SHP77 treated with DMSO at 0.1 percent for 48 hours (cell line): ENCODE measurements around the gene ADCK2.
"Not testable (repeated sequence)": the region's sequence is repeated elsewhere in the genome, so short reads cannot be mapped to it uniquely, and the experiment has no call there.

Experiments used
- DNase-seq: peaks from one replicate; lab custom pipeline; 2025; lab: John Stamatoyannopoulos, UW

Gene ADCK2

GRCh38 chr7:140691376-140692045, 18.8 kb downstream of the ADCK2 start:
- DNase-seq: no peak

DNA sequence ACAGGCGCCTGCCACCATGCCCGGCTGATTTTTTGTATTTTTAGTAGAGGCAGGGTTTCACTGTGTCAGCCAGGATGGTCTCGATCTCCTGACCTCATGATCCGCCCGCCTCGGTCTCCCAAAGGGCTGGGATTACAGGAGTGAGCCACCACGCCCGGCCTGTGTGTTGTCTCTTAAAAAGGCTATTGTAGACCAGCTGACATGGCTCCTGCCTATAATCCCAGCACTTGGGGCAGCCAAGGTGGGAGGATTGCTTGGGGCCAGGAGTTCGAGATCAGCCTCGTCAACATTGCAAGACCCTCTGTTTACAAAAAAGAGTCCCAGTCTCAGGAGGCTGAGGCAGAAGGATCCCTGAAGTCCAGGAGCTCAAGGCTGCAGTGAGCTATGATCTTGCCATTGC, 21.1 kb downstream of the ADCK2 start:
- not testable (repeated sequence) for DNase-seq

DNA sequence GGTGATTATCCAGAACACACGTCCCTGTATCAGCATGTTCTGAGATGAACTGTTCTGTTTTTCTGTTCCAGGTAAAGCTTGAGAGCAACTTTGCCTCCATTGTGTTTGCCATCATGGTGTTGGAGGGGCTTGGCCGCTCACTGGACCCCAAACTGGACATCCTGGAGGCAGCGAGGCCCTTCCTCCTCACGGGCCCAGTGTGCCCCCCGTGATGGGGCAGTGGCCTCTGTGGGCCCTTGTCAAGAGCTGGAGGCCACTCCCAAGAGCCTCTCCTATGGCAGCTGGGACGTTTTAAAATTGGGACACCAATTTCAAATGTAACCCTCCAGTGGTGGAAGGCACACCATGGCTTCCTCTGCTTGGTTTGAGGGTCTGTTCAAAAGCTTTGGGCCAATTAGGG, 21.8 kb downstream of the ADCK2 start:
- DNase-seq: no peak

- no peak for DNase-seq
Observed at GRCh38 chr7:140695381-140695780, 22.6 kb downstream of the ADCK2 start.

DNA sequence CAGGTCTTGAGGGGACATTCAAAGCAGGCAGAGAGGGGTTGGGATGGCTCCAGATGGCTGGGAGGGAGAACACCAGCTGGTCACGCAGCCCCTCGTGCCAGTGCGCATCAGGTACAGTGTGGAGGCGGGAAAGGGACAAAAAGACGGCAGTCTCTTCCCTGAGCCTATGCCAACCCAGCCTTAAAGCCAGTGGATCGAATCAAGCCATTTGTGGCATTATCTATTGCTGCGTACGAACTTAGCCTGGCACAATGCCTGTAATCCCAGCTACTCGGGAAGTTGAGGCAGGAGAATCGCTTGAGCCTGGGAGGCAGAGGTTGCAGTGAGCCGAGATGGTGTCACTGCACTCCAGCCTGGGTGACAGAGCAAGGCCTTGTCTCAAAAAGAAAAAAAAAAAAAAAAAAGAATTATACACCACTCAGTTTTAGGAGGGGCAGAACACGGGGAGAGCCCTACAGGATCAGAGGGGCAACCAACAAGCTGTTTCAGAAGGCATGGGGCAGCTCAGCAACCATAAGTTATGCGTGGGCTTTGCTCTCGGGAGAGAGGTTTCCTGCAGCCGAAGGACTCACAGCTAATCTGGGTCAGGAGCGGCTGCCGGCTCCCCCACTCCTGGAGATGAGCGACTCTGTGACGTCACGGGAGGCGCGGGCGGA, 23.4 kb downstream of the ADCK2 start:
- peak; percentile 57 for DNase-seq

- DNase-seq: peak; percentile 57
Observed at GRCh38 chr7:140696680-140697446, 24.1 kb downstream of the ADCK2 start, which contains the start of gene NDUFB2. Gene NDUFB2, plus strand, starts transcription at chr7:140696708. Its CDS starts 37 bp downstream, at chr7:140696745.

GRCh38 chr7:140697447-140698143, 24.9 kb downstream of the ADCK2 start:
- DNase-seq: no peak

DNA sequence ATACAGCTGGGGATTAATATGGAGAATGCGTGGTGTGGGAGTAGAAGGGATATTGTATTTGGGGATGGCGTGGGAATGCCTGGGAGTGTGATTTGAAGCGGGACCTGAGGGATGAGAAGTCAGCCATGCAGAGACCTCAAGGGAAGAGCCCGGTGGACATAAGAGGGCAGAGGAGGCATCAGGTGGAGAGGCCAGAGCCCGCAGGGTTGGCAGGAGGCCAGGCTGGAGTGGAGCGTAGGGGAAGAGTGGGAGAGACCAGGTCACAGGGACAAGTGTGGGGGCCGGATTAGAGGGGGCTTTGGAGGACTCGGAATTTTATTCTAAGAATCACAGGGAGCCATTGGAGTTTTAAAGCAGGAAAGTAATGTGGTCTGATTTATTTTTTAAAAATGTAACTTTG, 25.7 kb downstream of the ADCK2 start:
- no peak for DNase-seq

- DNase-seq: no peak
Observed at GRCh38 chr7:140702774-140703173, 30.0 kb downstream of the ADCK2 start.

- DNase-seq: no peak
Observed at GRCh38 chr7:140704205-140704604, 31.5 kb downstream of the ADCK2 start.

DNA sequence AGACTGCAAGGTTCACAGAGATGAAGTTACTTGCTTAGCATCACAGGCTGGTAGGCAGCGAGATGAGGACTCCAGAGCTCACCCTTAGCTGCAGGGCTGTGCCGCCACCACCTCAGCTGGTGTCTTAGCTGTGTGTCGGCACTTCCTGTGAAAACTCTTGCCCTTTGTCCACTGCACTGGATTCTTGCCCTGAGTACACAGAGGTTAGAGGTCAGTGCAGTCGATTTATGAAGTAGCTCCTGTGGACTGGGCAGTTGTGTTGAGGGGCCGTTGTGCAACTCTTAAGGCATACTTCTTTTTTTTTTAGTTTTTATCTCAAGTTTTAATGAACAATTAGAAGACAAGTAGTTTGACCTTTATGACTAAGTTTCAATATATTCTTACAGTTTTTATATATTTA, 34.4 kb downstream of the ADCK2 start:
- no peak for DNase-seq

- DNase-seq: not testable (repeated sequence)
Observed at GRCh38 chr7:140708764-140709163, 36.0 kb downstream of the ADCK2 start.

DNA sequence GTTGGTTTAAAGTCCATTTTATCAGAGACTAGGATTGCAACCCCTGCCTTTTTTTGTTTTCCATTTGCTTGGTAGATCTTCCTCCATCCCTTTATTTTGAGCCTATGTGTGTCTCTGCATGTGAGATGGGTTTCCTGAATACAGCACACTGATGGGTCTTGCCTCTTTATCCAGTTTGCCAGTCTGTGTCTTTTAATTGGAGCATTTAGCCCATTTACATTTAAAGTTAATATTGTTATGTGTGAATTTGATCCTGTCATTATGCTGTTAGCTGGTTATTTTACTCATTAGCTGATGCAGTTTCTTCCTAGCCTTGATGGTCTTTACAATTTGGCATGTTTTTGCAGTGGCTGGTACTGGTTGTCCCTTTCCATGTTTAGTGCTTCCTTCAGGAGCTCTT, 39.6 kb downstream of the ADCK2 start:
- not testable (repeated sequence) for DNase-seq

GRCh38 chr7:140714331-140715040, 41.7 kb downstream of the ADCK2 start:
- DNase-seq: no peak

- DNase-seq: no peak
Observed at GRCh38 chr7:140719721-140720120, 47.0 kb downstream of the ADCK2 start.

DNA sequence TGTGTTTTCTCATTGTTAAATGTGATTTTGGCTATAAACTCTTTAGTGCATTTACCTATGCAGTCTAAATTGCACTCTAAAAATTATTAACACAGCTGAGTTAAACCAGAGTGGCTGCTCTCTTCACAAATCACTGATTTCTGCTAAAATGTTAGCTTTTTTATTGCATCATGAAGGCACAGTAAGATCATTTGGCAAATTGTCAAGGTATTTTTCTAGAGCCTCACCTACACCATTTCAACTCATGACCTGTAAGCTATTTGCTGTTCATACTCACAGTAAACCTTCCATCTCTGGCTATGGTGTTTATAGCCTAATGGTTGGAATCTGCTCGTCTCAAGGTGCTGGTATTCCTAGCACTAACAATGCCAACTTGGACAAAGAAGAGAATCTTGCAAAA, 49.5 kb downstream of the ADCK2 start:
- no peak for DNase-seq

DNA sequence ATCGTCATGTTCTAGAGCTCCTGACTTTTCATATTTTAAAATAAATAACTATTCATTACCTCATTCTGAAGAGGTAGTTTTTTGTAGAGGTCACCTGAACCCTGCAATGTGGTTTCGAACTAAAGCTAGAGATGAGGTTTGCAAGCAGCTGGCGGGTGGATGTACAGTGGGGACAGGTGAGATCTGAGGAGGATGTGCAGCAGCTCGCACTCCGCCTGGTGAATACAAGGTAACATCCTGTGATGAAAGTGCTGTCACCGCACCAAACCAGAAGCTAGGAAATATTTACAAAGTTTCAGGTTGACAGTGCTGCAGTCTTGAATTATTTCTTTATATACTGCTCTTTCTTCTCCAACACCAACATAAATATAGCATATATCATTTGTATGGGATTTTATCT, 50.3 kb downstream of the ADCK2 start:
- no peak for DNase-seq

- DNase-seq: no peak
Observed at GRCh38 chr7:140723574-140723973, 50.8 kb downstream of the ADCK2 start.

- DNase-seq: no peak
Observed at GRCh38 chr7:140724706-140725105, 52.0 kb downstream of the ADCK2 start.

DNA sequence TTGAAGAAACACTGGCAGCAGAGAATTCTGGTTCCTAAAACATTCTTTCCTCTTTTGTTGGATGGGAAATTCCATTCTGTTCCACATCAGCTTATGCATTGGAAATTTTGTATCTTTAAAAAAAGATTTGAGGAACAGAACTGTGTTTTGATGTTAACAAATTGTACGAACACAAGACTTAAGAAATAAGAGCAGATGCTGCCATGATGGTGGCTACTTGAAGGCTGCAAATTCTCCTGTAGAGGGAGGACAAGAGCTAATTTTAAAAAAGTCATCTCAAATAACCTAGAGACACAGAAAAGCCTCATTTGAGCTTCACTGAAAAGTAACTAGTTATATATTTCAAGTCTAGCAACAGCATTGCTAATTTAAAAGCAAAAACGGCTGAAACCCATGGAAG, 53.5 kb downstream of the ADCK2 start:
- no peak for DNase-seq

GRCh38 chr7:140732416-140732815, 59.7 kb downstream of the ADCK2 start:
- no peak for DNase-seq

DNA sequence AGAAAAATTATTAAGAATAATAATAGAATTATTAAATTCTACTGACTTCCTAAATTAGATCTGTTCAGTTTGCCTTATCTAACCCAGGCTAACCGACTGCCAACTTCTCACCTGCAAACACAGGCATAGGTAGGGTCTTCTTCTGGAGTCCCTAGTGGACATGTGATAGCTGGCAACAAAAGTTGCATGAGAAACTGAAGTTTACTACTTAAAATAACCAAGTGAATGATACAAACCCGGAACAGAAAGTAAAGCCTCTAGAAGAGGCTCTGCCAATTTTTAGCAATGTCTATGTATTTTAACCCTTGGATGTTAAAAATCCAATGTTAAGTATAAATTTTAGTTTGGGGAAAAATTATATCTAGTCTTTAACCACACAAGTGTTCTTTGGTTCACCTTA, 61.4 kb downstream of the ADCK2 start:
- DNase-seq: no peak
